Stromal cell of bone marrow (primary cell): Measurements from ENCODE around the gene UBAP2L.
A peak's percentile ranks its signal among the peaks of the same experiment; 100 is the strongest.
"Not testable (repeated sequence)": the region's sequence is repeated elsewhere in the genome, so short reads cannot be mapped to it uniquely, and the experiment has no call there.

ENCODE experiments used
- DNase-seq: peaks from one replicate; pipeline ENCODE4 v3.0.0-alpha.2; 2012; ENCODE audit warnings: low read depth

Gene UBAP2L

GRCh38 chr1:154256686-154257085, 35.9 kb downstream of the UBAP2L start:
- DNase-seq: no peak

- DNase-seq: no peak
Measured at GRCh38 chr1:154258784-154259183, 38.0 kb downstream of the UBAP2L start.

GRCh38 chr1:154260127-154260526, 39.4 kb downstream of the UBAP2L start:
- no peak for DNase-seq

GRCh38 chr1:154263465-154264332, 42.9 kb downstream of the UBAP2L start:
- no peak for DNase-seq

DNA sequence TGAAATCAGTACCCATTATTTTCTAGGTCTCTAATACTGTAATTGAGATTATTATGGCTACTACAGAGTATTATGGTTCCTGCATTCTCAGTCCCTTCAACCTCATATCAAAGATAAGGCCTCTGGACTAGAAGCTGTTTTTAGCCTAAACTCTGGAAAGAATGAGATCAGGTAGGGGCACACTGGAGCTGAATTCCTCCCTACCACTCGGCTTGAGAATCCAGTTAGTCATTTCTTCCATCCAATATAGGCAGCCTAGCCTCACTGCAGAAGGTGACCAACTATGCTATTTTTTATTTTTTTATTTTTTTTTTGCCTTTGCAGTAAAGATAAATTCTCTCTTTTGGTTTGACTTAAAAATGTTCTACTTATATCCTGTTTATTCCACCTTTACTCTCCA, 43.7 kb downstream of the UBAP2L start:
- no peak for DNase-seq

- no peak for DNase-seq
Measured at GRCh38 chr1:154265586-154265985, 44.8 kb downstream of the UBAP2L start.

GRCh38 chr1:154270833-154271232, 50.1 kb downstream of the UBAP2L start:
- DNase-seq: no peak

DNA sequence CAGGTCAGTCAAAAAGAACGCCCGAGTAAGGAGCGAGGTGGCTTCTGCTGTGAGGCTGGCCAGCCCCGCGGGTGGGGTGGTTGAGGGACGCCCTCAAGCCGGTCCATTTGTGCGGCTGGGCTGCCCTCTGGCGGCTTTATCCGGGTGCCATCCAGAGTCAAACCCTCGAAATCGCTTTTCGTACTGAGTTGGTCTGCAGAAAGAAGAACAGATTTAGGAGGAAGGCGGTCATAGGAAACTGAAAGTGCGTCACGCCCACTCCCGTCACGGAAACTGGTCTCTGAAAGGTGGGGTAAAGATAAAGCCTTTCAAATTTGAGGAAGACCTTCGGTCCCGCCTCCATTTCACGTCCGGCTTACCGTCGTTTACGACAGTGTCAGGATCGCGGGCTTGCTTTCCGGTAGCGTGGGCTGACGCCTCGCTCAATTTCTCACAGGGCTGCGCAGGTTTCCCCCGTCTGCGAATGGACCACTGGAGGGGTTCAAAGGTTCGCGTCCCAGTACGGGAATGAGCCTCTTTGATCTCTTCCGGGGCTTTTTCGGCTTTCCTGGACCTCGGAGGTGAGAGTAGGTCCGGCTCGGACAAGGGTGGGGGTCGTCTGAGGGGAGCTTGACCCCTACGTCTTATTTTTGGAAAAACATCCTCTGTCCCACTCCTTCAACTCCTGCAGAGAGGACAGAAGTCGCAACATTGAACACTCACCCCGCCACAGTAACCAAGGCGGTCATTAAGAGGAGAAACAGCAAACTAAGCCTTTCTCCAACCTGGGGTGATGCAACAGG, 51.7 kb downstream of the UBAP2L start, which contains the start of gene HAX1:
HAX1 (plus strand) TSS at position 413 of the 782 bp plus-strand sequence; CDS start at position 508, 95 bp downstream.
- peak; percentile 93 for DNase-seq

- no peak for DNase-seq
Measured at GRCh38 chr1:154272999-154273563, 52.3 kb downstream of the UBAP2L start.

GRCh38 chr1:154276797-154277196, 56.0 kb downstream of the UBAP2L start:
- no peak for DNase-seq

DNA sequence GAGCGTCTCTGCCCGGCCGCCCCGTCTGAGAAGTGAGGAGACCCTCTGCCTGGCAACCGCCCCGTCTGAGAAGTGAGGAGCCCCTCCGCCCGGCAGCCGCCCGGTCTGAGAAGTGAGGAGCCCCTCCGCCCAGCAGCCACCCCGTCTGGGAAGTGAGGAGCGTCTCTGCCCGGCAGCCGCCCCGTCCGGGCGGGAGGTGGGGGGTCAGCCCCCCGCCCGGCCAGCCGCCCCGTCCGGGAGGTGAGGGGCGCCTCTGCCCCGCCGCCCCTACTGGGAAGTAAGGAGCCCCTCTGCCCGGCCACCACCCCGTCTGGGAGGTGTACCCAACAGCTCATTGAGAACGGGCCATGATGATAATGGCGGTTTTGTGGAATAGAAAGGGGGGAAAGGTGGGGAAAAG, 66.8 kb downstream of the UBAP2L start:
- not testable (repeated sequence) for DNase-seq

DNA sequence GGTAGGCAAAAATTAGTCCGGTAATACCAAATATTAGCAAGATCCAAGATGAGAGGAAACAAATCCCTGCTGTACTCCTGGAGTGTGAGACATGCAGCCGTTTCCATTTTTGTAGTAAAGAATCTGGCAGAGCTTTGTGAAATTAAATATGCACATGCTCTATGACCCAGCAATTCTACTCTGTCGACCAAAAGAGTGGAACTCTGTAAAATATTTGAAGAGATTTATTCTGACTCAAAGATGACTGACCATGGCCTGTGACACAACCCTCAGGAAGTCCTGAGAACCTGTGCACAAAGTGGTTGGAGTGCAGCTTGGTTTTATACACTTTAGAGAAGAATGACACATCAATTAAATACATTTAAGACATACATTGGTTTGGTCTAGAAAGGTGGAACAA, 67.9 kb downstream of the UBAP2L start:
- no peak for DNase-seq

DNA sequence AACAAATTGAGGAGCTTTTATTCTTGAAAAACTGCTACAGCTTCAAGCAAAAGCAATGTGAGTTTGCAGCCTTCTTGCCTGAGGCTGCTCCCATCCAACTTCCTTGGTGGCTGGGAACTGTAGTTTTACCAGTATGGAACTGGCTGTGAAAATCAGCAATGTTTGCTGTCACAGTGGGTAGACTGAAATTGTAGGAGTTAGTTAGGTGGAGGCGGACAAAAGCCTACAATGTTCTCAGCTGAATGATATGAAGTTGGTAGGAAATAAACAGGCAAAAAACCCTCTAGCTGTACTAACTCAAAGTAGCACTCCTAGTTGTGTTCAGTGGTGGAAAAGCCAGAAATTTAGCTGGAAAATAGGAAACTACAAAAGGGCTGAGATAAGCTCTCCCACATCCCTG, 70.2 kb downstream of the UBAP2L start:
- no peak for DNase-seq

DNA sequence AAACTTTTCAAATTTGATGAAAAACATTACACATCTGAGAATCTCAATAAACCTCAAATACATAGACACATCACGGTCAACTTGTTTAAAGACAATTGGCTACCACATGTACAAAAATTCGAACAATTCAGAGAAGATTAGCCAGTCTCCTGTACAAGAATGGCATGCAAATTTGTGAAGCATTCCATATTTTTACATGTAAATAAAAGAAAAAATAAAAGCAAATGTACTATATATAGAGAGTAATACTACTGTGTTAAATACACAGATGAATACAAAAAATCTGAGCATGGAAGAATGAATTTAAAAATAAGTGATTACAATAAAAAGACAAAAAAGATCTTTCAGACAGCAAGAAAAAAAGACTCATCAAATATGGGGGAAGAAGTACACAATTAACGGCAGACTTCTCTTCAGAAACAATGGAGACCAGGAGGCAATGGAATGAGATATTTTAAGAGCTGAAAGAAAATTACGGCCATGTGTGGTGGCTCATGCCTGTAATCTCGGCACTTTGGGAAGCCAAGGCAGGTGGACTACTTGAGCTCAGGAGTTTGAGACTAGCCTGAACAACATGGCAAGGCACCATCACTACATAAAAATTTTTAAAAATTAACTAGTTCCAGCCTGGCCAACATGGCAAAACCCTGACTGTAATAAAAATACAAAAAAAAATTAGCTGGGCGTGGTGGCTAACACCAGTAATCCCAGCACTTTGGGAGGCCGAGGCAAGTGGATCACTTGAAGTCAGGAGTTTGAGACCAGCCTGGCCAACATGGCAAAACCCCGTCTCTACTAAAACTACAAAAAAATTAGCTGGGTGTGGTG, 74.9 kb downstream of the UBAP2L start:
- DNase-seq: no peak

DNA sequence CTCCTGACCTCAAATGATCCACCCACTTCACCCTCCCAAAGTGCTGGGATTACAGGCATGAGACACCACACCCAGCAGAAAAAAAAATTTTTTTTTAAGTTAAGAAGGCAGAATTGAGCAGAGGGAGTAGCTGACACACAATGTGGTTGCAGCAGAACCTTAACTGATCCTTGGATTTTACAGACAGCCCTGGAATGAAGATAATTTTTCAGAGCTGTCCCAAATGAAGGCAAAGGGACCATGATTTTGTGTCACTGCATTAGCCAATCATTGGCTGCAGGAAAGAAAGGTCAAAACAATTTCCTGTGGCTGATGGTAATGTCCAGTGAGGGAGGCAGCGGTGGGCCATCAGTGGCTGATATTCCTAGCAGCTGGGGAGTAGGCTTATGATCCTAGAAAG, 80.8 kb downstream of the UBAP2L start:
- no peak for DNase-seq

DNA sequence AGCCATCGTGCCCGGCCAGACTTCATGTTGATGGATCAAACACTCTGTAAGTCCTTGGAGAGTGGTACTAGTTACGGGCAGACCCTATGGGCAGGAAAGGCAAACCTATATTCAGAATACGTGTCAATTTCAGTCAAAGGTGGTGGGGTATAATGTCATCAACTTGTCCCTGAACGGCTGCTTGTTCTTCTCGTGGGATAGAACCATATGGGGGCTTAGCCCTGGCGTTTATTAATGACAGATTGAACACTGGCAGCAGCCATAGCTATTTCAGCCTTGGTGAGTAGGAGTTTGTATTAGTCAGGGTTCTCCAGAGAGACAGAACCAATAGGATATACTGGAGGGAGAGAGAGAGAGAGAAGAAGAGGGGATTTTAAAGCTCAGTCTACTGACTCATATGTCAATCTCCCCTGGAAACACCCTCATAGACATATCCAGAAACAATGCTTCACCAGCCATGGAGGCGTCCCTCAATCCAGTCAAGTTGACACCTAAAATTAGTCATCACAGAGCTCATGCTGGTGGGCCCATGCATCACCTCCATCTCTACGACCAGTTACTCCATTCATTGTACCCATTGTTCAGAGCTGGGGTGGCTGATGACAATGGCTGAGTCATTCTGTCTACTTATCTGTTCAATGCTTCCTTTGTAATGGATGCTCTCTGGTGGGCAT, 84.0 kb downstream of the UBAP2L start:
- DNase-seq: no peak

- peak; percentile 40 for DNase-seq
Measured at GRCh38 chr1:154306151-154306550, 85.4 kb downstream of the UBAP2L start.

GRCh38 chr1:154307670-154308270, 87.0 kb downstream of the UBAP2L start:
- not testable (repeated sequence) for DNase-seq

DNA sequence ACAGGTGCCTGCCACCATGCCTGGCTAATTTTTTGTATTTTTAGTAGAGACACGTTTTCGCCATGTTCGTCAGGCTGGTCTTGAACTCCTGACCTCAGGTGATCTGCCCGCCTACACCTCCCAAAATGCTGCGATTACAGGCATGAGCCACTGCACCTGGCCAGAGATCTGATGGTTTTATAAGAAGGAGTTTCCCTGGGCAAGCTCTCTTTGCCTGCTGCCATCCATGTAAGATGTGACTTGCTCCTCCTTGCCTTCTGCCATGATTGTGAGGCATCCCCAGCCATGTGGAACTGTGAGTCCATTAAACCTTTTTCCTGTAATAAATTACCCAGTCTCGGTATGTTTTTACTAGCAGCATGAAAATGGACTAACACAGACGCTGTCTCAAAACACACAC, 88.4 kb downstream of the UBAP2L start:
- not testable (repeated sequence) for DNase-seq

DNA sequence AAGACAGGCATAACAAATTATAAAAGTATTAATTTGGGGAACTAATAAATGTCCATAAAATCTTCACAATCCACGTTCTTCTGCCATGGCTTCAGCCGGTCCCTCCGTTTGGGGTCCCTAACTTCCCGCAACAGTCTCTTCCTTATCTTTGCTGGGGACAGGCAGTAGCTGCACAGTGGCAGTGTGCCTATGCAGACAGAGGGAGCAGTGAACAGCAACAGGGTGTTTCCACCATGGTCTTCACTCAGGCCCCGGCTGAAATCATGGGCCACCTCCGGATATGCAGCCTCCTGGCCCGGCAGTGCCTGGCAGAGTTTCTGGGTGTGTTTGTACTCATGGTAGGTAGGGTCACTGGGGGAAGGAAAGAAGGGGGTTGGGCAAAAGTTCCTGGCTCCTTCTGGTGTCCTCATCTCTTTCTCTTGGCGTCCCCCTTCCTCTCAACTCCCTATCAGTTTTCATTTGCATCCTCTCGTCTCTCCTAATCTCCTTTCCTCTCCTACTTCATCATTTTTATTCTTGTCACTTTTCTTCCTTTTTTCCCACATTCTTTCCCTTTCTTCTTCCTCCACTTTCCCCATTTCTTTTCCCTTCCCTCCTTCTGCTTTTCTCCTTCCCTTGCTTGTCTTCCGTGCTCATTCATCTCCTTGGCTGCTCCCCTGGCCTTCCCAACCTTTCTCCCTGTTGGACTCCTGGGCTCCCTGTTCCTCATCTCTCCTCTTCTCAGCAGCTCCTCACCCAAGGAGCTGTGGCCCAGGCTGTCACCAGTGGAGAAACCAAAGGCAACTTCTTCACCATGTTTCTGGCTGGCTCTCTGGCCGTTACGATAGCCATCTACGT, 91.7 kb downstream of the UBAP2L start:
- DNase-seq: not testable (repeated sequence)
